ENCODE results near the gene HNMT. TPM values are rescaled to one million over a fixed set of nuclear protein-coding genes. Genes with fewer than 3 reads are reported as not detected.
"Not testable (repeated sequence)": the region's sequence is repeated elsewhere in the genome, so short reads cannot be mapped to it uniquely, and the experiment has no call there.

Gene HNMT
- total and polyA plus RNA-seq, 9 donors: 56.3 to 140 (median 76.5) TPM

- DNase-seq: no peak
- H3K27ac ChIP-seq: no peak overlapping the region
- no peaks in the 10 kb centered on the region for H3K27me3 ChIP-seq
- TF ChIP-seq EP300 (IDR thresholded peaks at IDR 0.05): no peak
- TF ChIP-seq CTCF (IDR thresholded peaks at IDR 0.05): no peak
- no peak for TF ChIP-seq POLR2A (IDR thresholded peaks at IDR 0.05)
- H3K36me3 ChIP-seq: no peaks in the 10 kb centered on the region
- 93 to 97% (median 95%) methylated on average over 6 of the region's 6 CpGs for WGBS, 3 donors
- H3K4me3 ChIP-seq: no peak overlapping the region
- H3K4me1 ChIP-seq (ENCODE audit: insufficient read depth): no peaks in the 10 kb centered on the region
- H3K9me3 ChIP-seq: peaks cover 0 to 3% of the 10 kb centered on the region in 2 donors
- intact Hi-C loops (cut with DNase I): loop anchor here in 1 of 4 donors (5.0 kb wide), 1 partner anchor 80 kb away; no protein-coding TSS in a partner anchor
Measured at GRCh38 chr2:137992039-137992646, 27.9 kb downstream of the HNMT start.

DNA sequence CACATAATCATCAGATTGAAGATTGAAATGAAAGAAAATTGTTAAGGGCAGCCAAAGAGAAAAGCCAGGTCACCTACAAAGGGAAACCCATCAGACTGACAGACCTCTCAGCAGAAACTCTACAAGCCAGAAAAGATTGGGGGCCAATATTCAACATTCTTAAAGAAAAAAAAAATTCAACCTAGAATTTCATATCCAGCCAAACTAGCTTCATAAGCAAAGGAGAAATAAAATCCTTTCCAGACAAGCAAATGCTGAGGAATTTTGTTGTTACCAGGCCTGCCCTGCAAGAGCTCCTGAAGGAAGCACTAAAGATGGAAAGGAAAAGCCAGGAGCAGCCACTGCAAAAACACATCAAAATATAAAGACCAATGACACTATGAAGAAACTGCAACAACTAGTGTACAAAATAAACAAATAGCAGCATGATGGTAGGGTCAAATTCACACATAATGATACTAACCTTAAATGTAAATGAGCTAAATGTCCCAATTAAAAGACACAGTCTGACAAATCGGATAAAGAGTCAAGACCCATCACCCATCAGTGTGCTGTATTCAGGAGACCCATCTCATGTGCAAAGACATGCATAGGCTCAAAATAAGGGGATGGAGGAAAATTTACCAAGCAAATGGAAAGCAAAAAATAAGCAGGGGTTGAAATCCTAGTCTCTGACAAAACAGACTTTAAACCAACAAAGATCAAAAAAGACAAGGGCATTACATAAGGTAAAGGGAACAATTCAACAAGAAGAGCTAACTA is 29.6 kb downstream of the HNMT start:
- 90 to 97% (median 94%) methylated on average over 1 of the region's 1 CpG for WGBS, 3 donors
- not testable (repeated sequence) for DNase-seq
- intact Hi-C loops (cut with DNase I): loop anchor here in 1 of 4 donors (5.0 kb wide), 1 partner anchor 78 kb away; no protein-coding TSS in a partner anchor

DNA sequence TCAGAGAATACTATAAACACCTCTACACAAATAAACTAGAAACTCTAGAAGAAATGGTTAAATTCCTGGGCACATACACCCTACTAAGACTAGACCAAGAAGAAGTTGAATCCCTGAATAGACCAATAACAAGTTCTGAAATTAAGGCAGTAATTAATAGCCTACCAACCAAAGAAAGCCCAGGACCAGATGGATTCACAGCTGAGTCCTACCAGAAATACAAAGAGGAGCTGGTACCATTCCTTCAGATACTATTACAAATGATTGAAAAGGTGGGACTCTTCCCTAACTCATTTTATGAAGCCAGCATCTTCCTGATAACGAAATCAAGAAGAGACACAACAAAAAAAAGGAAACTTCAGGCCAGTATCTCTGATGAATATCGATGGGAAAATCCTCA is 31.1 kb downstream of the HNMT start:
- H3K4me1 ChIP-seq (ENCODE audit: insufficient read depth); H3K4me3 ChIP-seq; DNase-seq; H3K27me3 ChIP-seq; H3K9me3 ChIP-seq; H3K36me3 ChIP-seq; intact Hi-C loops (cut with DNase I); H3K27ac ChIP-seq: not testable (repeated sequence)
- WGBS, 3 donors: 93 to 97% (median 94%) methylated on average over 2 of the region's 2 CpGs

More for the DNA sequence above, 29.6 kb downstream of the HNMT start:
- not testable (repeated sequence) for H3K9me3 ChIP-seq; H3K4me3 ChIP-seq; H3K27ac ChIP-seq; H3K4me1 ChIP-seq (ENCODE audit: insufficient read depth); H3K36me3 ChIP-seq; H3K27me3 ChIP-seq

GRCh38 chr2:137996158-137996557 is 31.9 kb downstream of the HNMT start:
- DNase-seq; H3K27ac ChIP-seq; intact Hi-C loops (cut with DNase I); H3K4me3 ChIP-seq; H3K4me1 ChIP-seq (ENCODE audit: insufficient read depth); H3K36me3 ChIP-seq; H3K27me3 ChIP-seq; H3K9me3 ChIP-seq: not testable (repeated sequence)

DNA sequence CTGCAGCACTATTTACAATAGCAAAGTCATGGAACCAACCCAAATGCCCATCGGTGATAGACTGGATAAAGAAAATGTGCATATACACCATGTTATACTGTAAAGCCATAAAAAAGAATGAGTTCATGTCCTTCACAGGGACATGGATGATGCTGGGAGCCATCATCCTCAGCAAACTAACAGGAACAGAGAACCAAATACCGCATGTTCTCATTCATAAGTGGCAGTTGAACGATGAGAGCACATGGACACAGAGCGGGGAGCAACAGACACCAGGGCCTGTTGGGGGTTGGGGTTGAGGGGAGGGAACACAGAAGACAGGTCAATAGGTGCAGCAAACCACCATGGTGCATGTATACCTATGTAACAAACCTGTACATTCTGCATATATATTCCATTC is 33.5 kb downstream of the HNMT start:
- DNase-seq: no peak
- Histone ChIP-seq H3K9me3 (no peaks in the 10 kb centered on the region), H3K27ac (no peak overlapping the region), H3K36me3 (no peaks in the 10 kb centered on the region), H3K4me1 (ENCODE audit: insufficient read depth) (no peaks in the 10 kb centered on the region), H3K27me3 (no peaks in the 10 kb centered on the region), H3K4me3 (no peak overlapping the region)
- intact Hi-C loops (cut with DNase I): no loop called here
- TF ChIP-seq CTCF (IDR thresholded peaks at IDR 0.05): no peak
- TF ChIP-seq POLR2A (IDR thresholded peaks at IDR 0.05): no peak
- TF ChIP-seq EP300 (IDR thresholded peaks at IDR 0.05): no peak
- WGBS, 3 donors: 95 to 98% (median 97%) methylated on average over 4 of the region's 4 CpGs

DNA sequence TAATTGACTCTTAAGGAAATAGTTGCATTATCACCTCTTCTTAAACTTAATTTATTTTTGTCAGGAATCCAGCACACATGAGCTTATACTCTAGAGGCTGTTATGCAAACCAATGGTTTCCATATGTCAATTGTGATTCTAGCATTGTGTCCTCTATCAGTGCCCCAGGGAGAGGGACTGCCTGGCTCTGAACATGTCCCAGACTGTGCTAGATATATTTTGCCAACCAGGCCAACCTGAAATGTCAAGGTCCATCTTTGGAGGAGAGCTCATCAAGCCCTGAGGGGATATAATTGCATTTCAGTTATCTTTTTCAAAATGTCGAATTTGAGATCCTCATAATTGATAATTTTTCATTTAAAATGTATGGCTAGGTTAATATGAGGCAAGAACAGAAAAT is 34.2 kb downstream of the HNMT start:
- Histone ChIP-seq H3K4me1 (ENCODE audit: insufficient read depth) (no peaks in the 10 kb centered on the region), H3K36me3 (no peaks in the 10 kb centered on the region), H3K9me3 (no peaks in the 10 kb centered on the region), H3K27ac (no peak overlapping the region), H3K27me3 (no peaks in the 10 kb centered on the region), H3K4me3 (no peak overlapping the region)
- WGBS, 3 donors: 87 to 95% (median 91%) methylated on average over 1 of the region's 1 CpG
- TF ChIP-seq CTCF (IDR thresholded peaks at IDR 0.05) (no peak), POLR2A (IDR thresholded peaks at IDR 0.05) (no peak), EP300 (IDR thresholded peaks at IDR 0.05) (no peak)
- no peak for DNase-seq
- intact Hi-C loops (cut with DNase I): no loop called here

Measured in ovary (tissue), 9 donors.